ENCODE data around the gene PKNOX2. TPM values are rescaled to one million over a fixed set of nuclear protein-coding genes. Genes with fewer than 3 reads are reported as not detected.

PKNOX2 gene
- total RNA-seq, 4 donors from 2014 or later = 0.83 to 4.1 (median 2.5) TPM

DNA sequence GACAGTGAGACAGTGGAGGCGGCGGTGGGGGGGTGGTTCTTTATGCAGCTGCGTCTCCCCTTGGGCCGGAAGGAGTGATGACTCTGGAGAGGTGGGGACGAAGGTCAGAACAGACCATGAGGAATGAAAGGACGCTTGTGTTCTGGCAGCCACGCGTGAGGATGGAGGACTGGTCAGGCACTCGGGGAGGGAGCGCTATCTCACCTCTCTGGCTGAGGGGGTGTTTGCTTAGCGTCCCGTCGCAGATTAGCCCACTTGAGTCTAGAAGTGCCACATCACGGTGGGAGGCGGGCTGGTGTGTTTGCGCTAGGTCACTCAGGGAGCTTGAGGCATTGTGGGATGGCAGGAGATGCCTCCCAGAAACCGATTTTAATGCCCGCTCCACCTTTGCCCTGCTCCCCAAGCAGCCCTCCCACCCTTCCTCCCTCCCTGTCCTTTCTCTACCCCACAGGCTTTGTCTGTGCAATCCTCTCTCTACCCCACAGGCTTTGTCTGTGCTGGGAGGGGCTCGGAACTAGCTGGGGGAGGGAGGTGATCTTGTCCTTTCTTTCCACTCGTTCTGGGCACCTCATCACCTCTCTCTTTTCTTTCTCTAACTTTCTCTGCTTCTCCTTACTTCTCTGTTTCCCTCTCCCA lies 97.8 kb downstream of the PKNOX2 start:
- Histone ChIP-seq H3K36me3 (no peaks in the 10 kb centered on the region), H3K27ac (replicated peaks in 1 of 4) (peak overlapping the region in 3 of 4 donors; percentile 31 to 36 (median 35)), H3K9me3 (no peaks in the 10 kb centered on the region), H3K27me3 (peaks cover 0 to 40% (median 0%) of the 10 kb centered on the region in 4 donors), H3K4me1 (peaks cover 11 to 30% (median 29%) of the 10 kb centered on the region in 4 donors), H3K4me3 (no peak overlapping the region)
- TF ChIP-seq, protein P1, sequence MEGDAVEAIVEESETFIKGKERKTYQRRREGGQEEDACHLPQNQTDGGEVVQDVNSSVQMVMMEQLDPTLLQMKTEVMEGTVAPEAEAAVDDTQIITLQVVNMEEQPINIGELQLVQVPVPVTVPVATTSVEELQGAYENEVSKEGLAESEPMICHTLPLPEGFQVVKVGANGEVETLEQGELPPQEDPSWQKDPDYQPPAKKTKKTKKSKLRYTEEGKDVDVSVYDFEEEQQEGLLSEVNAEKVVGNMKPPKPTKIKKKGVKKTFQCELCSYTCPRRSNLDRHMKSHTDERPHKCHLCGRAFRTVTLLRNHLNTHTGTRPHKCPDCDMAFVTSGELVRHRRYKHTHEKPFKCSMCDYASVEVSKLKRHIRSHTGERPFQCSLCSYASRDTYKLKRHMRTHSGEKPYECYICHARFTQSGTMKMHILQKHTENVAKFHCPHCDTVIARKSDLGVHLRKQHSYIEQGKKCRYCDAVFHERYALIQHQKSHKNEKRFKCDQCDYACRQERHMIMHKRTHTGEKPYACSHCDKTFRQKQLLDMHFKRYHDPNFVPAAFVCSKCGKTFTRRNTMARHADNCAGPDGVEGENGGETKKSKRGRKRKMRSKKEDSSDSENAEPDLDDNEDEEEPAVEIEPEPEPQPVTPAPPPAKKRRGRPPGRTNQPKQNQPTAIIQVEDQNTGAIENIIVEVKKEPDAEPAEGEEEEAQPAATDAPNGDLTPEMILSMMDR (IDR thresholded peaks at IDR 0.05) = no peak
- TF ChIP-seq EP300 (IDR thresholded peaks at IDR 0.05) = no peak
- TF ChIP-seq POLR2AphosphoS5 (IDR thresholded peaks at IDR 0.05) = no peak
- no peak for TF ChIP-seq POLR2A (IDR thresholded peaks at IDR 0.05; ENCODE audit: low read depth)
- intact Hi-C loops (cut with DNase I) = no loop called here
- DNase-seq (ENCODE audit: extremely low spot score) = no peak
- WGBS = 81% methylated on average over 20 of the region's 20 CpGs

DNA sequence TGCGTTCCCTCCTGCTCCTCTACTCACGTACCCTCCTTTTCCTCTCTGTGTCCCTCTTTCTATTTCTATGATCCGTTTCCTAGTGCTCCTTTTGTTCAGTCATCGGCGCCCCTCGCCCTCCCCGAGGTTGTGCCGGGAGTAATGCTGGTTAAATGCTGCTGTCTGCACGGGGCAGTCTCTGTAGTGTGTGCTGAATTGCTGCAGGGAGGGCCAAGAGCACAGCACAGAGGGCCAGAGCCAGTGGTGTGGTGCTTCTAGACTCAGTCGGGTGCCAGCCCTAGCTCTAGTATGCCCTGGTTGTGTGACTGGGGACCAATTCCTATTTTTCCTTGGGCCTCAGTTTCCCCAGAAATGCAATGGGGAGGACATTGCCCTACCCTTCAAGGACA lies 98.3 kb downstream of the PKNOX2 start:
- peaks cover 0 to 40% (median 0%) of the 10 kb centered on the region in 4 donors for H3K27me3 ChIP-seq
- H3K4me1 ChIP-seq = peaks cover 11 to 30% (median 29%) of the 10 kb centered on the region in 4 donors
- intact Hi-C loops (cut with DNase I) = no loop called here
- no peaks in the 10 kb centered on the region for H3K9me3 ChIP-seq
- DNase-seq (ENCODE audit: extremely low spot score) = no peak
- peak overlapping the region in 3 of 4 donors; percentile 31 to 36 (median 35) for H3K27ac ChIP-seq (replicated peaks in 1 of 4)
- 41% methylated on average over 10 of the region's 10 CpGs for WGBS
- peak overlapping the region in 3 of 4 donors; percentile 16 to 31 (median 22) for H3K4me3 ChIP-seq
- no peak for TF ChIP-seq POLR2A (IDR thresholded peaks at IDR 0.05; ENCODE audit: low read depth)
- TF ChIP-seq, protein P1 (IDR thresholded peaks at IDR 0.05) = no peak
- TF ChIP-seq POLR2AphosphoS5 (IDR thresholded peaks at IDR 0.05) = no peak
- TF ChIP-seq EP300 (IDR thresholded peaks at IDR 0.05) = no peak
- no peaks in the 10 kb centered on the region for H3K36me3 ChIP-seq

DNA sequence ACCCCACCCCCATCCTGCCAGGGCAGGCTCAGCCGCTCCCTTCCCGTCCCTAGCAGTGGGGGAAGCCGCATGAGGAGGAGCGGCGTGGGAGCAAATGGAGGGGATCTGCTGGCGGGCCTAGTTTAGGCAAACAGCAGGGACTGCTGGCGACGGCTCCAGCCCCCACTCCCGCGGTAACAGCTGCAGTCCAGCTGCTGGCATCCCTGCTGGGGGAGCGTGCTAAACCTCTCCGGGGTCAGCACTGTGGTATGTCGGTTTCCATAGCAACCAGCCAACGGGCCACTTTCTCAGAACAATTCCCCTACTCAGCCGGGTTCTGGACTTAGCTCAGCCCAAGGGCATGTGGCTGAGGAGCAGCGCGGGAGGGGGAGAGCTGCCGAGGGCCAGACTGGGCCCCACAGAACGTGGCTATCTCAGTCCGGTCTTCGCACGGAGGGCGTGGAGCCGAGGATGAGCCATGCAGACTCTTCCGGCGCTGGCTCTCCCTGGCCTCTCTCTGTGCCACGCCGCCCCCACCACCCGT lies 98.8 kb downstream of the PKNOX2 start:
- Histone ChIP-seq H3K4me1 (peaks cover 11 to 30% (median 29%) of the 10 kb centered on the region in 4 donors), H3K27ac (replicated peaks in 1 of 4) (peak overlapping the region; percentile 10 to 36 (median 33)), H3K9me3 (no peaks in the 10 kb centered on the region), H3K36me3 (no peaks in the 10 kb centered on the region), H3K27me3 (peaks cover 0 to 40% (median 0%) of the 10 kb centered on the region in 4 donors), H3K4me3 (peak overlapping the region in 3 of 4 donors; percentile 16 to 31 (median 22))
- 13% methylated on average over 21 of the region's 29 CpGs for WGBS
- no peak for TF ChIP-seq EP300 (IDR thresholded peaks at IDR 0.05)
- peak; percentile 15 to 52 for TF ChIP-seq POLR2AphosphoS5 (IDR thresholded peaks at IDR 0.05)
- no peak for TF ChIP-seq POLR2A (IDR thresholded peaks at IDR 0.05; ENCODE audit: low read depth)
- TF ChIP-seq, protein P1 (IDR thresholded peaks at IDR 0.05) = no peak
- intact Hi-C loops (cut with DNase I) = no loop called here
- DNase-seq (ENCODE audit: extremely low spot score) = no peak

DNA sequence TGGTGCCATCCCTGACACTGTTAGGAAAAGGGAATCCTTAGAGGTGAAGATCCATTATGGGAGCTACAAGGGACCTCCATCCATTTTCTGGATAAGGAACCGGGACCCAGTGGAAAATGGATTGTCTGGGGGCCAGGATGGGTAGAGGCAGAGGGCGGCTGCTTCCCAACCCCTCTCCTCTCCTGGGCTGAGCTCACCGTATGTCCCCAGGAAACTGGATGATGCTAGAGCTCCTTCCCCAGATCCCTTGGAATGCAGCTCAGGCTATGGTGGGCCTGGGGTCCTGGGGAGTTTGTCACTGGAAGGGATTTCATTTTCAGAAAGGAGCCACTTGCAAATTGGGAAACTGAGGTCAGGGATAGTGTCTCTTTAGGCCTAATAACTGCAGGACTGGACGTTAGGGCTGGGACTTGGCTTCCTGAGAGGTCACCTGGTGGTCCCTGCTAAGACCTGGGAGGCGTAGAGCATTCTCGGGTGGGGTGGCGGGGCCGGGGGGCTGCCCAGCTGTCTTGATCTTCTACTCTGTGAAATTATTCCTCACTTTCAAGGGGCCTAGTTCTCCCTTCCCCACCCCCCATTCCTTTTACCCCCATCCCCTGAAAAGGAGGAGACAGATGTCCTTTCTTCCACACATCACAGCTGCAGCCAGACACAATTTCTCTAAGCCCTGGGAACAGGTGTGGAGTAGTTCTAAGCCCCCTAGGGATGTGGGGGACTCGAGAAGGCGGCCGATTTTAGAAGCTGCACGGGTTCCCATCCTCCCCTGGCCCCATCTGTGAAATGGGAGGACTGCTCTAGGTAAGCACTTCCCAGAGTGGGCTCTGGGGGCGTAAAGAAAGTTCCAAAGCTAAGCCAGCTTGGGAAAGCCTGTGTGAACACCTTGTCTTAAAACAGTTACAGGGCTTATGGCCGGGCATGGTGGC lies 99.8 kb downstream of the PKNOX2 start:
- intact Hi-C loops (cut with DNase I) = no loop called here
- no peak for DNase-seq (ENCODE audit: extremely low spot score)
- WGBS = 86% methylated on average over 8 of the region's 14 CpGs

More for the DNA sequence above, 99.8 kb downstream of the PKNOX2 start:
- H3K36me3 ChIP-seq = no peaks in the 10 kb centered on the region
- H3K27ac ChIP-seq (replicated peaks in 1 of 4) = peak overlapping the region in 2 of 4 donors; percentile 7 to 10
- TF ChIP-seq POLR2AphosphoS5 (IDR thresholded peaks at IDR 0.05) (no peak), EP300 (IDR thresholded peaks at IDR 0.05) (no peak), POLR2A (IDR thresholded peaks at IDR 0.05; ENCODE audit: low read depth) (no peak)
- TF ChIP-seq, protein P1 (IDR thresholded peaks at IDR 0.05) = no peak
- peaks cover 11 to 29% (median 28%) of the 10 kb centered on the region in 4 donors for H3K4me1 ChIP-seq
- no peaks in the 10 kb centered on the region for H3K9me3 ChIP-seq
- H3K4me3 ChIP-seq = no peak overlapping the region
- H3K27me3 ChIP-seq = peaks cover 0 to 40% (median 0%) of the 10 kb centered on the region in 4 donors

All from esophagus muscularis mucosa (tissue), 4 donors.